Suprapubic skin (tissue), 4 donors: ENCODE results near the gene SVEP1. TPM values are rescaled to one million over a fixed set of nuclear protein-coding genes. Genes with fewer than 3 reads are reported as not detected.
A peak's percentile ranks its signal among the peaks of the same experiment; 100 is the strongest.

Source experiments
- DNase-seq, 2 donors: peaks; one replicate each; pipeline ENCODE4 v3.0.0-alpha.2; 2019; ENCODE audit warnings: low spot score in 2 of 2
- H3K27ac ChIP-seq: fragments of 200-600 bp; sonication (generic); one replicate; pipeline ENCODE4 v1.5.1; 2019
- H3K27me3 ChIP-seq: fragments of 200-600 bp; sonication (generic); one replicate; pipeline ENCODE4 v1.5.1; 2019
- H3K36me3 ChIP-seq: fragments of 200-600 bp; sonication (generic); one replicate; pipeline ENCODE4 v1.5.1; 2019
- H3K4me1 ChIP-seq: fragments of 200-600 bp; sonication (generic); one replicate; pipeline ENCODE4 v1.5.1; 2019
- H3K4me3 ChIP-seq: fragments of 200-600 bp; sonication (generic); one replicate; pipeline ENCODE4 v1.5.1; 2019; ENCODE audit warnings: mild to moderate bottlenecking
- H3K9me3 ChIP-seq: fragments of 200-600 bp; sonication (generic); one replicate; pipeline ENCODE4 v1.5.1; 2019
- EP300 ChIP-seq: sonication (generic); formaldehyde crosslinking; IDR thresholded peaks from one replicate; pipeline ENCODE4 v1.6.1; 2017; ENCODE audit warnings: antibody characterized with exemption
- POLR2A ChIP-seq, 2 donors: fragments of 450-650 bp; IDR thresholded peaks; one replicate each; pipeline ENCODE4 v1.6.1; 2017; ENCODE audit warnings: antibody characterized with exemption in 2 of 2, mild to moderate bottlenecking in 2 of 2, moderate library complexity in 2 of 2
- POLR2AphosphoS5 ChIP-seq, 3 donors: sonication (generic); formaldehyde crosslinking; IDR thresholded peaks; one replicate each; pipeline ENCODE4 v1.6.1; 2017; ENCODE audit warnings: antibody characterized with exemption in 3 of 3
- WGBS: methylation state at CpG from one replicate; pipeline ENCODE4 v1.1.5; 2018; 5-methylcytosine and 5-hydroxymethylcytosine counted together
- total RNA-seq, 4 donors: library from RNA; depleted of rRNA; stranded (reverse); fragments of >200 nt; gene quantifications; one replicate each; pipeline ENCODE4 v1.1.0, GENCODE V29; 2016
- TF ChIP-seq, protein P1 (sequence below), 2 donors: fragments of 200-600 bp in 1 of 2; fragments of 450-650 bp in 1 of 2; sonication (generic) in 1 of 2; IDR thresholded peaks; one replicate each; pipeline ENCODE4 v1.5.1; 2016 to 2019; ENCODE audit warnings: antibody characterized with exemption in 2 of 2, mild to moderate bottlenecking in 1 of 2, moderate library complexity in 1 of 2

SVEP1 gene
- 10 to 100 TPM in 2 of 4 donors, 1 to 10 TPM in 2; 5.8 to 15.6 (median 11.2) TPM for total RNA-seq

DNA sequence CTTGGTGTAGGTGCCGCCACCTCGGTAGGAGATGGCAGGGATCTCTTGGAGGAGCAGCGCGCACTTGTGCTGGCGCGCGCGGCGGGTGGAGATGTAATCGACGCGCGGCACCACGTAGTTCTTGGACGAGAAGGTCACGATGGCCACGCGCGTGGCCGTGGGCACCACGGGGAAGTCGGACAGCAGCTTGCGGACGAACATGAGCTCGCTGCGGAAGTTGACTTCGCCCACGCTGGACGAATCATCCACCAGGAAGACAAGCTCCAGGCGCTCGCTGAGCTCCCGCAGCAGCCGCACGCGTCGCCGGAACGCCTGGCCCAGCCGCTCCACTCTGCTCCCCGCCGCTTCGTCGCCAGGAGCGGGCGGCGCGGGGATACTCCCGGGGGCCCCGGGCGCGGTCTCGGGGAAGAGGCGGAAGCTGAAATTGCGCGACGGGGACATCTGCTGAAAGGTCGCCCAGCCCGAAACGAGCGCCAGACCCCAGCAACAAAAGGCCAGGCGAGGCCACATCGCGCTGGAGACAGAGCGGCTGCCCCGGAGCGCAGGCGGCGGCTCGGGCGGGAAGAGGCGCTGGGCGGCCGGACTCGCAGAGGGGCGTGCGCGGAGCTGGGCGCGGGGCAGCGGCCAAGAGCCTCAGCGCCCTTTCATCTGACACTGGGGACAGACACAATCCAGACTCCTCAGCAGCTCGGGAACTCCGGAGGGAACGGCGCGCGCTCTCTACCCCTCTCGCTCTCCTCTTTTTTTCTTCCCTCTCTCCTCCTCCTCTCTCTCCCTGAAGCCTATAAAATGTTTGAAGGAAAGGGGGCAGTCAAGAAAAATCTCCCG, at the start of gene SVEP1:
Gene SVEP1 (minus strand): TSS at position 708 of the 828 bp plus-strand sequence. CDS start 198 bp downstream, at position 510.
- no peak for DNase-seq
- TF ChIP-seq, protein P1, sequence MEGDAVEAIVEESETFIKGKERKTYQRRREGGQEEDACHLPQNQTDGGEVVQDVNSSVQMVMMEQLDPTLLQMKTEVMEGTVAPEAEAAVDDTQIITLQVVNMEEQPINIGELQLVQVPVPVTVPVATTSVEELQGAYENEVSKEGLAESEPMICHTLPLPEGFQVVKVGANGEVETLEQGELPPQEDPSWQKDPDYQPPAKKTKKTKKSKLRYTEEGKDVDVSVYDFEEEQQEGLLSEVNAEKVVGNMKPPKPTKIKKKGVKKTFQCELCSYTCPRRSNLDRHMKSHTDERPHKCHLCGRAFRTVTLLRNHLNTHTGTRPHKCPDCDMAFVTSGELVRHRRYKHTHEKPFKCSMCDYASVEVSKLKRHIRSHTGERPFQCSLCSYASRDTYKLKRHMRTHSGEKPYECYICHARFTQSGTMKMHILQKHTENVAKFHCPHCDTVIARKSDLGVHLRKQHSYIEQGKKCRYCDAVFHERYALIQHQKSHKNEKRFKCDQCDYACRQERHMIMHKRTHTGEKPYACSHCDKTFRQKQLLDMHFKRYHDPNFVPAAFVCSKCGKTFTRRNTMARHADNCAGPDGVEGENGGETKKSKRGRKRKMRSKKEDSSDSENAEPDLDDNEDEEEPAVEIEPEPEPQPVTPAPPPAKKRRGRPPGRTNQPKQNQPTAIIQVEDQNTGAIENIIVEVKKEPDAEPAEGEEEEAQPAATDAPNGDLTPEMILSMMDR (IDR thresholded peaks at IDR 0.05), result no peak
- peak in 1 of 2 donors; percentile 21 for TF ChIP-seq POLR2A (IDR thresholded peaks at IDR 0.05)
- TF ChIP-seq EP300, result no peak
- peak in 1 of 3 donors; percentile 14 for TF ChIP-seq POLR2AphosphoS5 (IDR thresholded peaks at IDR 0.05)
- WGBS, result 1% methylated on average over 24 of the region's 89 CpGs
- H3K36me3 ChIP-seq, result no peaks in the 10 kb centered on the region
- H3K27ac ChIP-seq, result peak within 1 kb of the TSS; percentile 72
- peaks cover 43% of the 10 kb centered on the region for H3K27me3 ChIP-seq
- peaks cover 27% of the 10 kb centered on the region for H3K4me1 ChIP-seq
- no peaks in the 10 kb centered on the region for H3K9me3 ChIP-seq
- peak within 1 kb of the TSS; percentile 60 for H3K4me3 ChIP-seq

DNA sequence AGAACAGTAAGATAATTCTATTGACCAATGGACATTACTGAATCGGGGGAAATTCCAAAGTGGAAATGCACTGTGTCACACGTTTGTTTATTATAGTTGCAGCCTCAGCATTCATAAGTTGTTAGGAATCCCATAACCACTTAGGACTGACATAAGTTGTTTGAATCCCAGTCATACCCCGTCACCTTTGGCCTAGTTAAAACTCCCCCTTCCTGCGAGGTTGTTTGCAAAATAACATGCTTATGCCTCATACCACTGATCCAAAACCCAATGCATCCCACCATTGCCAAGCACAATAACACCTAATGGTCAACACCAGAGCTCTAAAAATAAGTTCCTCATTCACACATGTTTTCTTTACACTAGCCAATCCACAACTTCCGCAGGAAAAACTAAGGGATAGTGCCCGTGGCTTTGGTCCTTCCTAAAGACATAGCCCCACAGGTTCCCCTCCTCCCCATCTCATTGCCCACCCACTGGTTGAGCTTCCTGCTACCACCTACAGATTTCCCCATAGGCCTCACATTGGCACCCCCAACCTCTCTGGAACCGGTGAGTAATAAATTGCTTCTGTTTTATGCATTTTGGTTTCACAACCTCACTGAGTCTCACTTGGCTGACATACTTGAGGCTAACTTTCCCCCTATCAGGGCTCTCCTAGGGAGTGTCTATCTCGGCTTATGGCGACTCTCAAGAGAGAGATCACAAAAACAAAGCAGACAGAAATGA, 46.7 kb upstream of the SVEP1 start:
- no peaks in the 10 kb centered on the region for H3K9me3 ChIP-seq
- no peak overlapping the region for H3K4me3 ChIP-seq
- no peak for TF ChIP-seq POLR2A (IDR thresholded peaks at IDR 0.05)
- no peak for TF ChIP-seq EP300
- no peak for TF ChIP-seq POLR2AphosphoS5 (IDR thresholded peaks at IDR 0.05)
- TF ChIP-seq, protein P1 (IDR thresholded peaks at IDR 0.05), result no peak
- no peak for DNase-seq
- no peaks in the 10 kb centered on the region for H3K36me3 ChIP-seq
- no peak overlapping the region for H3K27ac ChIP-seq
- peaks cover 4% of the 10 kb centered on the region for H3K4me1 ChIP-seq
- WGBS, result 72% methylated on average over 9 of the region's 9 CpGs
- no peaks in the 10 kb centered on the region for H3K27me3 ChIP-seq

DNA sequence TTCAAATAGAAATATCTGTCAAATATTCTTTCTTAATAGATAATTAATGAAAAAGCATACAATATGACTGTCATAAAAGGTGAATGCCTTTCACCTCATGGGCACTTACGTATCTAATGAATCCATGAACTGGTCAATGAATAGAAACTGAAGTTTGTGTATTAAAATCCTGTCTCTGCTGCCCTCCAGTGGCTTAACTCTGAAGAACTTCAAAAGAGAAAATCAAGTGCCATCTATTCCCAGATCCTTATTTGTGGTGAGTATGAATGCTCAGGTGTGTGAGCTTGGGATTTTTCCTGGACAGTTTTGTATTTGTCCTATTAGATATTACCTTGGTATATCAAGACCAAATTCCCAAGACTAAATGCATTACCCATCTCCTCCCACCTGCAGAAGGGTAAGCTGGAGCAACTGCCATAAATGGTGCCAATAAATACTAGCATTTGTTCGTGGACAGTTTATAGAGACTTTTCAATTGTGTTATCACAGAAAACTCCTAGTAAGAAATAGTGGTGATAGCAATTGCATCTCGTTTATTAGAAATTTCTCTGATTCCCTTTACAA, 44.0 kb upstream of the SVEP1 start:
- no peak for DNase-seq
- H3K4me1 ChIP-seq, result peaks cover 4% of the 10 kb centered on the region
- 27% methylated on average over 3 of the region's 3 CpGs for whole genome bisulfite sequencing

DNA sequence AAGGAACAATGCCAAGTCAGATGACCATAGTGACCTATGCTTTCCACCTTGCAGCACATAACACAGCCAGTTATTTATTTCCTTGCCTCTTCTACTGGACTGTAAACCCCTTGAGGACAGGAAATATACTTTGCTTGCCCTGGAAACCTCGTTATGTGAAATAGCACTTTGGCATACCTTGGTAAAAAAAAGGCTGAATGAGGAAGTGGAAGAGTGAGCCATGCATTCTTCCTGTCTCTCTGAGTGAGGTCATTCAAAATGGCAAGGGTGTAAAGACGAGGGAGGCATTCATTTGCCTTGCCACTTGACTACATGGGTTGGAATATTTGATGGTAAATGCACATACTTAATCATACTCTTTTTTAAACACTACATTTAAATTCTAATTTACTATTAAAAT, 42.8 kb upstream of the SVEP1 start:
- H3K27me3 ChIP-seq, result no peaks in the 10 kb centered on the region
- TF ChIP-seq EP300, result no peak
- TF ChIP-seq, protein P1 (IDR thresholded peaks at IDR 0.05), result no peak
- no peak for TF ChIP-seq POLR2A (IDR thresholded peaks at IDR 0.05)
- no peak for TF ChIP-seq POLR2AphosphoS5 (IDR thresholded peaks at IDR 0.05)

More for the DNA sequence above, 44.0 kb upstream of the SVEP1 start:
- no peaks in the 10 kb centered on the region for H3K9me3 ChIP-seq
- no peak overlapping the region for H3K4me3 ChIP-seq
- H3K27me3 ChIP-seq, result no peaks in the 10 kb centered on the region
- TF ChIP-seq, protein P1 (IDR thresholded peaks at IDR 0.05), result peak; percentile 17 to 40
- no peak for TF ChIP-seq POLR2A (IDR thresholded peaks at IDR 0.05)
- H3K27ac ChIP-seq, result no peak overlapping the region
- H3K36me3 ChIP-seq, result no peaks in the 10 kb centered on the region

DNA sequence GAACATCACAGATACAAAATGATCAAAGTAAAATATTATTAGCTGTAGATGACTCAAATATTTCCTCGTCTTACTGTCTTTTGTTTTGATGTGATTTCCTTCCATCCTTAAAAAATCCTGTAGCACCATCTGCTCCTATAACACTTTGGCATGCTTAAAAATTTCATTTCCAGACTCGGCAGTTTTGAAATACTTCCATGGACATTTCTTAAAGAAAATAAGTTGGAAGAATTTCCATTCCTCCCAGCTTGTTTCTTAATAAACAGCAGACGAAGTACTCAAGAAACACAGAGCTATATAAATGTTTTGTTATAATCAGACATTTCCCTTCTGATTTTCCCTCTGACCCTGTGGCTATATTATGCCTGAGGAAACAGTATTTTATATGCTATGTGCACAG, 41.2 kb upstream of the SVEP1 start:
- 22% methylated on average over 3 of the region's 3 CpGs for WGBS
- Histone ChIP-seq H3K27me3 (no peaks in the 10 kb centered on the region), H3K9me3 (no peaks in the 10 kb centered on the region), H3K36me3 (no peaks in the 10 kb centered on the region), H3K4me3 (no peak overlapping the region), H3K27ac (no peak overlapping the region), H3K4me1 (peaks cover 4% of the 10 kb centered on the region)
- no peak for DNase-seq
- TF ChIP-seq, protein P1 (IDR thresholded peaks at IDR 0.05), result no peak
- TF ChIP-seq EP300 (no peak), POLR2AphosphoS5 (IDR thresholded peaks at IDR 0.05) (no peak), POLR2A (IDR thresholded peaks at IDR 0.05) (no peak)

More for the DNA sequence above, 42.8 kb upstream of the SVEP1 start:
- H3K36me3 ChIP-seq, result no peaks in the 10 kb centered on the region
- DNase-seq, result no peak
- peaks cover 4% of the 10 kb centered on the region for H3K4me1 ChIP-seq
- H3K27ac ChIP-seq, result no peak overlapping the region
- H3K9me3 ChIP-seq, result no peaks in the 10 kb centered on the region
- no peak overlapping the region for H3K4me3 ChIP-seq
- WGBS, result 74% methylated on average over 2 of the region's 2 CpGs
